GM18867 (cell line): Measurements from ENCODE around the gene EMP2.
"Not testable (repeated sequence)": the region's sequence is repeated elsewhere in the genome, so short reads cannot be mapped to it uniquely, and the experiment has no call there.

Source experiments
- ATAC-seq: cut with Tn5 transposase; IDR thresholded peaks from one replicate; pipeline ENCODE4 v1.9.1; 2021; ENCODE audit warnings: mild to moderate bottlenecking, moderate library complexity; ENCODE audit not compliant: unreplicated experiment

The EMP2 gene, protein sequence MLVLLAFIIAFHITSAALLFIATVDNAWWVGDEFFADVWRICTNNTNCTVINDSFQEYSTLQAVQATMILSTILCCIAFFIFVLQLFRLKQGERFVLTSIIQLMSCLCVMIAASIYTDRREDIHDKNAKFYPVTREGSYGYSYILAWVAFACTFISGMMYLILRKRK

GRCh38 chr16:10579965-10580882 is at the start of gene EMP2:
Gene EMP2, minus strand, starts transcription at chr16:10580598. Its CDS starts 32,981 bp downstream, at chr16:10547617.
- no peak for ATAC-seq

GRCh38 chr16:10629592-10629963 is 49.2 kb upstream of the EMP2 start:
- ATAC-seq = no peak

- no peak for ATAC-seq
These were observed 45.4 kb upstream of the EMP2 start for GRCh38 chr16:10625595-10626357.

DNA sequence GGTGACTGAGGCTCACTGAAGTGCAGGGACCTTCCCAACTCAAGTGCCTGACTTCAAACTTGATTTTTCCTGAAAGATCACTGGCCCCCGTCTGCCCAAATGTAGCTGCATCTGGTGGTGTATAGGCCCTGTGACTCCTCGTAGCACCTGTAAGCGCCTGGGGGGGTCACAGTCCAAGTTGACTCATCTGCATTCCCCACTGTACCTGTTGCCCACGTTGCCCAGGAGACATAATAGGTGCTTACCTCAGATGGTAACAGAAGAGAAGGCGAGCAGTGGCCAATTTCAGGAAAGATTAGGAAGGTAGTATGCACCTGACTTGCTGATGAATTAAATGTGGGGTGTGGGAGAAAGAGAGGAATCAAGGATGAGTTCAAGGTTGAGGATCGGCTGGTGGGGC is 44.1 kb upstream of the EMP2 start:
- ATAC-seq = no peak

- no peak for ATAC-seq
These were observed 42.7 kb upstream of the EMP2 start for GRCh38 chr16:10623059-10623458.

DNA sequence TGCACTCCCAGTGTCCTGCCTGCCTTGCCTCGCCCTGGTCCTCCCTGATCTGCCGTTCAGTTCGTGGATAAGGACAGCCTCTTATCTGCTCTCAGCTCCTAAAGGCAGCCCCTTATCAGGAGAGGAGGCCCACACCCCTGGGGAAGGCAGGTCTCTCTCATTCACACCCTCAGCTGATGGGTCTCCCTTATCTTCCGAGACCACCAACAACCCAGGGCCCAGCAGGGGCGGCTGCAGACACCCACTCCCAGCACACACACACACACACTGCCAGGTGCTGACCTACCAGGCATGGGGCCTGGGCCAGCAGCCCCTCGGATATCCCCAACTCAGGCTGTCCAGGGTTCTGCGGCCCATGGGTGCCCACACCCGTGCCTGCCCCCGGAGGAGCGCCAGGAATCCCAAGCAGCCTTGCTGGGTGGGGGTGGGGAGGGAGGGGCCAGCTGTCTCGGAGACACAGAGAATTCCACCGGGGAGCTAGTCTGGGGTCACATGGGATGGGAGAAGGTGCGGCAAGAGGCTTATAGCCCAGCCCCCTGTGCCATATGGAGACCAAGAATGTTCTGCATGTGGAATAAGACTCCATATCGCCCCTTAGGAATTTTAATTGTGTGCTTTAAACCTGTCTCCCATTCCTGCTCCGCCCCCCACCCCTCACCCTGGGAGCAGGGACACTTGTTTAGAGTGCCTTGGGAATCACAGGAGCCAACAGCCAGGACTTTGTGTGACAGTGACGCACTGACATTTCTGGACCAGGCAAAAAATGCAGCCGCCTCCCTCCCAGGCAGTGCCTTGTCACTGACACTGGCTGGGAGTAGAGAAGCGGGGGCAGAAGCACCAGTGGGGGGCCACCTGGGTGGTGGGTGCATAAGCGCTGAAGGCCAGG is 41.9 kb upstream of the EMP2 start:
- ATAC-seq = no peak

GRCh38 chr16:10621216-10621949 is 41.0 kb upstream of the EMP2 start:
- ATAC-seq = not testable (repeated sequence)

GRCh38 chr16:10620120-10620519 is 39.7 kb upstream of the EMP2 start:
- ATAC-seq = no peak

GRCh38 chr16:10619271-10619849 is 39.0 kb upstream of the EMP2 start:
- ATAC-seq = no peak

DNA sequence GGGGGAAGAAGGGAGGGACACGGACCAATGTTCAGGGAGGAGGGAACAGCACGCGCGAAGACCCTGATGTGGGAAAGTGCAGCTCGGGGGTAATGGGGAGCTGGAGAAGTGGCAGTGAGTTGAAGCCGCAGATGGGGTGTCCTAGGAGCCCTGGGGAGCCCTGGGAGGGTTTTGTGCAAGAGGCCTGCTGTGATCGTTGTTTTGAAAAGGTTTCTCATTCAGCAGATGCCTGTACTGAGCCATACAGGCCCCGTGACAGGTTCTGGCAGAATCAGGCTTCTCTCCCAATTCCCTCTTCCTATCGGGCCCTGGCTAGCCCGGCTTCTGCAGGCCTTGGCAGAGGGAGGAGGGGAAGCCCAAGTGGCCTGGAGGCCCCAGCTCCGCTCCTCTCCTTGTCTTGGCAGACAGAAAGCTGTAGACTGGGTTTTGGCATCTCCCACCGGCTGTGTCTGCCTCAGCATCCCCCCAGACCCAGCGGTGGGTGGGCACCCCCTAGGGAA is 38.4 kb upstream of the EMP2 start:
- no peak for ATAC-seq

- ATAC-seq = no peak
These were observed 37.4 kb upstream of the EMP2 start for GRCh38 chr16:10617662-10618420.

GRCh38 chr16:10616756-10617640 is 36.6 kb upstream of the EMP2 start:
- ATAC-seq = no peak

- ATAC-seq = no peak
These were observed 36.0 kb upstream of the EMP2 start for GRCh38 chr16:10616419-10616755.

- ATAC-seq = no peak
These were observed 34.3 kb upstream of the EMP2 start for GRCh38 chr16:10614685-10615084.

GRCh38 chr16:10613785-10614485 is 33.5 kb upstream of the EMP2 start:
- no peak for ATAC-seq

DNA sequence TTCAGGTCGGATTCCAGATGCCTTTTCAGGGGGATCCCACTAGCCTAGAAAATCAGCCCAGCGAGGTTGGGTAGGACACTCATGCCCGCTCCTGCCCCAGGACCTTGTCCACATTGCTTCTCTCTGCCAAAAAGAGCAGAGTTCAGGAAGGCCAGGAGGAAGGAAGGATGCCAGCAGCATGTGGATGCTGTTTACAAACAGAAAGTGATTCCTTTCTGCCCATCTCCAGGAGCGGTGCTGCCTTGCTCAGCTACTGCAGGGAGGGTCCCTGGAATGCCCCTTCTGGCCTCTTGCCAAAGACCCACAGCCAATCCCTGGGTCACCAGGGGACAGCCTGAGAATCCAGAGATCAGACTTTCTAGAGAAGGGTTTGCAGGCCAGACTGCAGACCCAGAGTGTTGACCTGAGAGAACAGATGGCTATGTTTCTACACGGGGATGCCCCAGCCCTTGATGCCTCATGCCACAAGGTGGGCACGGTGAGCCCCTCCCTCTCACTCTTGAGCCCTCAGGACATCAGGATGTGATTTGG is 32.3 kb upstream of the EMP2 start:
- no peak for ATAC-seq

- ATAC-seq = no peak
These were observed 31.5 kb upstream of the EMP2 start for GRCh38 chr16:10611825-10612342.
